Hepatocyte (in vitro differentiated cells): ENCODE measurements around the gene ZNF835.

ENCODE experiments used
- EZH2 ChIP-seq: fragments of 200-600 bp; sonication (generic); IDR thresholded peaks from 2 replicates; pipeline ENCODE4 v1.6.1; 2016; ENCODE audit warnings: antibody characterized with exemption, mild to moderate bottlenecking, borderline replicate concordance
- TF ChIP-seq, protein P1 (sequence below): fragments of 200-600 bp; sonication (generic); IDR thresholded peaks from 2 replicates; pipeline ENCODE4 v1.5.1; 2016; ENCODE audit warnings: antibody characterized with exemption, mild to moderate bottlenecking; ENCODE audit not compliant: poor library complexity

DNA sequence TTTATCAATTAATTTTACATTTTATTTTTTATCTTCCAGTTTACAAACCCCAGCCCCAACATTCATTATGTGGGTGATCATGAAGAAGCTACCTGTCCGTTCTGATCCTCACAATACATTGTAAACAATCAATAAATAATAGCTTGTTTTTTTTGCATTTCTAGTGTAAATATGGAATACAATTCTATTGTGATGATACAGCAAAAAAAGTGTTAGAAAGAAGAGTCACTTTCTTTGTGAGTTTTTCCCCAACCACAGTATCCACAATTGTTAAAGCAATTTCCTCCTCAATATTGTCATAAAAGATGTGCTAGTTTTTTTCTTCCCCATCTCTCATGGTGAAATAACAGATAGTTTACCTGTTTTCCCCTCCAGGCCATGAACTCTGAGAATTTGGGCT is 30.3 kb upstream of the ZNF835 start:
- TF ChIP-seq, protein P1, sequence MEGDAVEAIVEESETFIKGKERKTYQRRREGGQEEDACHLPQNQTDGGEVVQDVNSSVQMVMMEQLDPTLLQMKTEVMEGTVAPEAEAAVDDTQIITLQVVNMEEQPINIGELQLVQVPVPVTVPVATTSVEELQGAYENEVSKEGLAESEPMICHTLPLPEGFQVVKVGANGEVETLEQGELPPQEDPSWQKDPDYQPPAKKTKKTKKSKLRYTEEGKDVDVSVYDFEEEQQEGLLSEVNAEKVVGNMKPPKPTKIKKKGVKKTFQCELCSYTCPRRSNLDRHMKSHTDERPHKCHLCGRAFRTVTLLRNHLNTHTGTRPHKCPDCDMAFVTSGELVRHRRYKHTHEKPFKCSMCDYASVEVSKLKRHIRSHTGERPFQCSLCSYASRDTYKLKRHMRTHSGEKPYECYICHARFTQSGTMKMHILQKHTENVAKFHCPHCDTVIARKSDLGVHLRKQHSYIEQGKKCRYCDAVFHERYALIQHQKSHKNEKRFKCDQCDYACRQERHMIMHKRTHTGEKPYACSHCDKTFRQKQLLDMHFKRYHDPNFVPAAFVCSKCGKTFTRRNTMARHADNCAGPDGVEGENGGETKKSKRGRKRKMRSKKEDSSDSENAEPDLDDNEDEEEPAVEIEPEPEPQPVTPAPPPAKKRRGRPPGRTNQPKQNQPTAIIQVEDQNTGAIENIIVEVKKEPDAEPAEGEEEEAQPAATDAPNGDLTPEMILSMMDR = no peak
- TF ChIP-seq EZH2 = no peak
